ENCODE results near the gene TRMT6. TPM values are rescaled to one million over a fixed set of nuclear protein-coding genes. Genes with fewer than 3 reads are reported as not detected.

Gene TRMT6
- total and polyA plus RNA-seq, 4 donors = 3.1 to 6.2 (median 4.0) TPM

GRCh38 chr20:5920581-5920980, 29.8 kb downstream of the TRMT6 start:
- Histone ChIP-seq H3K9ac (ENCODE audit: low read depth in 1 of 2, low read length in 2 of 2) (no peak overlapping the region), H3K9me3 (ENCODE audit: control insufficient read depth in 4 of 4, low read length in 3 of 4) (no peaks in the 10 kb centered on the region), H3K4me3 (ENCODE audit: low read depth in 1 of 3, low read length in 3 of 3) (no peak overlapping the region), H3K27me3 (ENCODE audit: control insufficient read depth in 4 of 4, insufficient read depth in 4 of 4, low read length in 3 of 4) (peaks cover 0 to 3% (median 0%) of the 10 kb centered on the region in 4 donors), H3K27ac (ENCODE audit: low read depth in 1 of 2, low read length in 2 of 2) (no peak overlapping the region), H3K36me3 (ENCODE audit: control insufficient read depth in 4 of 4, insufficient read depth in 3 of 4, low read depth in 1 of 4, low read length in 3 of 4) (no peaks in the 10 kb centered on the region), H3K4me1 (ENCODE audit: control insufficient read depth in 4 of 4, insufficient read depth in 4 of 4, low read length in 3 of 4) (no peaks in the 10 kb centered on the region)
- no peak for TF ChIP-seq CTCF (IDR thresholded peaks at IDR 0.05; ENCODE audit: low read depth, low read length, missing input control)
- TF ChIP-seq, protein P1, sequence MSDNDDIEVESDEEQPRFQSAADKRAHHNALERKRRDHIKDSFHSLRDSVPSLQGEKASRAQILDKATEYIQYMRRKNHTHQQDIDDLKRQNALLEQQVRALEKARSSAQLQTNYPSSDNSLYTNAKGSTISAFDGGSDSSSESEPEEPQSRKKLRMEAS (IDR thresholded peaks at IDR 0.05) = no peak
- no peak for TF ChIP-seq REST (IDR thresholded peaks at IDR 0.05)
- TF ChIP-seq RXRA (IDR thresholded peaks at IDR 0.05) = no peak
- no peak for TF ChIP-seq GABPA (IDR thresholded peaks at IDR 0.05 in 1 of 2, conservative IDR thresholded peaks at IDR 0.05 in 1 of 2)
- no peak for TF ChIP-seq SP1 (IDR thresholded peaks at IDR 0.05)
- no peak for TF ChIP-seq JUND (IDR thresholded peaks at IDR 0.05)
- TF ChIP-seq YY1 (IDR thresholded peaks at IDR 0.05) = no peak
- TF ChIP-seq, protein P2, sequence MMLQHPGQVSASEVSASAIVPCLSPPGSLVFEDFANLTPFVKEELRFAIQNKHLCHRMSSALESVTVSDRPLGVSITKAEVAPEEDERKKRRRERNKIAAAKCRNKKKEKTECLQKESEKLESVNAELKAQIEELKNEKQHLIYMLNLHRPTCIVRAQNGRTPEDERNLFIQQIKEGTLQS (IDR thresholded peaks at IDR 0.05) = no peak
- no peak for TF ChIP-seq TAF1 (conservative IDR thresholded peaks at IDR 0.05)
- TF ChIP-seq, protein P3, sequence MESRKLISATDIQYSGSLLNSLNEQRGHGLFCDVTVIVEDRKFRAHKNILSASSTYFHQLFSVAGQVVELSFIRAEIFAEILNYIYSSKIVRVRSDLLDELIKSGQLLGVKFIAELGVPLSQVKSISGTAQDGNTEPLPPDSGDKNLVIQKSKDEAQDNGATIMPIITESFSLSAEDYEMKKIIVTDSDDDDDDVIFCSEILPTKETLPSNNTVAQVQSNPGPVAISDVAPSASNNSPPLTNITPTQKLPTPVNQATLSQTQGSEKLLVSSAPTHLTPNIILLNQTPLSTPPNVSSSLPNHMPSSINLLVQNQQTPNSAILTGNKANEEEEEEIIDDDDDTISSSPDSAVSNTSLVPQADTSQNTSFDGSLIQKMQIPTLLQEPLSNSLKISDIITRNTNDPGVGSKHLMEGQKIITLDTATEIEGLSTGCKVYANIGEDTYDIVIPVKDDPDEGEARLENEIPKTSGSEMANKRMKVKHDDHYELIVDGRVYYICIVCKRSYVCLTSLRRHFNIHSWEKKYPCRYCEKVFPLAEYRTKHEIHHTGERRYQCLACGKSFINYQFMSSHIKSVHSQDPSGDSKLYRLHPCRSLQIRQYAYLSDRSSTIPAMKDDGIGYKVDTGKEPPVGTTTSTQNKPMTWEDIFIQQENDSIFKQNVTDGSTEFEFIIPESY (IDR thresholded peaks at IDR 0.05) = no peak
- TF ChIP-seq HNF4G (IDR thresholded peaks at IDR 0.05) = no peak
- no peak for DNase-seq (ENCODE audit: low spot score)
- 32% methylated on average over 1 of the region's 1 CpG for WGBS

DNA sequence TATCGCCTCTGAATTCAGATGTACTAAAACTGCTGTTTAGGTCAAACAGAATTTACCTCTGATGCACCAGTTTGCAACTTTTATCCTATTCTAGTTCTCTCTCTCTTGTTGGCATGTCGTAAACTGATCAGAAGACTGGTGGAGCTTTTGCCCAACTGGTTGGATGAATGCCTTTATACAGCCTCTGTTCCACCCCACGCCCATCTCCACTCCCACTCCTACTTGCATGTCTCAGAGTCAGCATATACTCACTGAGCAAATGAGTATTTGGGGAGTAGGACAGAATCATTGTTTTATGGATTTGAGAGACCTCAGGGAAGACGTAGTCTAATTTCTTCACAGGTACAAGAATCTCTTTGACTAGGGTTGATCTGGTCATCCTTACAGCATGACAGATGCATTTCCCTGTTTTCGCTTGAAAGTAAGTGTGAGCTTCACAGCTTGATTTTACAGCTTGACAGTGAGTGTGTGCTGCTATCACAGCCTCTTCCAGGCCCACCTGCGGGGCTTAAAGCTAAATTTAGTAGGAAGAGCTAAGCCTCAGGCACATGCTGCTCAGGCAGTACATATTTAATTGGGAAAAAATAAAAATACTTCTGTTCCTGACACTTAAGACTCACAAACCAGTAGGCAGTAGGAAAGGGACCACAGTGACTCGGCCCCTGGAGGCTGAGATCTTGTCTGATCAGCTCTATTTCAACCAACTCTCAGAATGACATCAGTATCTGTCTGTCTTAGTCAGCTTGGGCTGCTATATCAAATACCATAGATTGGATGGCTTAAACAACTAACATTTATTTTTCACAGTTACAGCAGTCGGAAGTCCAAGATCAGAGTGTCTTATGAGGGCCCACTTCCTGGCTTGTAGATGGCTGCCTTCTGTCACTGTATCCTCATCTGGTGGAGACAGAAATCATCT, 30.4 kb downstream of the TRMT6 start:
- 67% methylated on average over 8 of the region's 8 CpGs for WGBS
- no peaks in the 10 kb centered on the region for H3K4me1 ChIP-seq (ENCODE audit: control insufficient read depth in 4 of 4, insufficient read depth in 4 of 4, low read length in 3 of 4)
- no peaks in the 10 kb centered on the region for H3K36me3 ChIP-seq (ENCODE audit: control insufficient read depth in 4 of 4, insufficient read depth in 3 of 4, low read depth in 1 of 4, low read length in 3 of 4)
- H3K4me3 ChIP-seq (ENCODE audit: low read depth in 1 of 3, low read length in 3 of 3) = no peak overlapping the region
- no peak for DNase-seq (ENCODE audit: low spot score)
- H3K27me3 ChIP-seq (ENCODE audit: control insufficient read depth in 4 of 4, insufficient read depth in 4 of 4, low read length in 3 of 4) = peaks cover 0 to 3% (median 0%) of the 10 kb centered on the region in 4 donors
- TF ChIP-seq, protein P1 (IDR thresholded peaks at IDR 0.05) = no peak
- no peak for TF ChIP-seq REST (IDR thresholded peaks at IDR 0.05)
- no peak for TF ChIP-seq YY1 (IDR thresholded peaks at IDR 0.05)
- H3K9me3 ChIP-seq (ENCODE audit: control insufficient read depth in 4 of 4, low read length in 3 of 4) = no peaks in the 10 kb centered on the region
- H3K9ac ChIP-seq (ENCODE audit: low read depth in 1 of 2, low read length in 2 of 2) = no peak overlapping the region
- no peak overlapping the region for H3K27ac ChIP-seq (ENCODE audit: low read depth in 1 of 2, low read length in 2 of 2)
